T-helper 17 cell (primary cell): ENCODE measurements around the gene FOXN1. TPM values are rescaled to one million over a fixed set of nuclear protein-coding genes. Genes with fewer than 3 reads are reported as not detected.
A peak's percentile ranks its signal among the peaks of the same experiment; 100 is the strongest.

Source experiments
- ATAC-seq: fragments of 150-1000 bp; cut with Tn5 transposase; 2 replicates; pipeline ENCODE4 v1.10.0; 2021; ENCODE audit warnings: mild to moderate bottlenecking, moderate library complexity
- DNase-seq, 3 donors: peaks; one replicate each; pipeline versions ENCODE4 v3.0.0 to v3.0.0-alpha.2; 2020 to 2021
- H3K9me3 ChIP-seq: one replicate; pipeline ENCODE4 v1.7.0; 2013; ENCODE audit warnings: low read length, mild to moderate bottlenecking; ENCODE audit not compliant: control insufficient read depth, poor library complexity, severe bottlenecking
- H3K27ac Mint-ChIP-seq: one replicate; pipeline ENCODE4 v1.8.0; 2022; ENCODE audit warnings: mild to moderate bottlenecking, moderate library complexity, mixed read lengths
- H3K27me3 Mint-ChIP-seq: one replicate; pipeline ENCODE4 v1.8.0; 2022; ENCODE audit warnings: mixed read lengths
- H3K36me3 Mint-ChIP-seq: one replicate; pipeline ENCODE4 v1.8.0; 2022; ENCODE audit warnings: low read depth, mixed read lengths
- H3K4me1 Mint-ChIP-seq: one replicate; pipeline ENCODE4 v1.8.0; 2022; ENCODE audit warnings: mild to moderate bottlenecking, mixed read lengths
- H3K4me3 Mint-ChIP-seq: one replicate; pipeline ENCODE4 v1.8.0; 2022; ENCODE audit warnings: mild to moderate bottlenecking, moderate library complexity, mixed read lengths
- total RNA-seq, 4 donors: library from RNA in 2 of 4; stranded (reverse) in 2 of 4; gene quantifications; one replicate each; pipeline ENCODE4 v1.2.3 and lab custom pipeline; 2022 to 2026

Gene FOXN1
- total RNA-seq, 2 donors from 2014 or later, result not detected

DNA sequence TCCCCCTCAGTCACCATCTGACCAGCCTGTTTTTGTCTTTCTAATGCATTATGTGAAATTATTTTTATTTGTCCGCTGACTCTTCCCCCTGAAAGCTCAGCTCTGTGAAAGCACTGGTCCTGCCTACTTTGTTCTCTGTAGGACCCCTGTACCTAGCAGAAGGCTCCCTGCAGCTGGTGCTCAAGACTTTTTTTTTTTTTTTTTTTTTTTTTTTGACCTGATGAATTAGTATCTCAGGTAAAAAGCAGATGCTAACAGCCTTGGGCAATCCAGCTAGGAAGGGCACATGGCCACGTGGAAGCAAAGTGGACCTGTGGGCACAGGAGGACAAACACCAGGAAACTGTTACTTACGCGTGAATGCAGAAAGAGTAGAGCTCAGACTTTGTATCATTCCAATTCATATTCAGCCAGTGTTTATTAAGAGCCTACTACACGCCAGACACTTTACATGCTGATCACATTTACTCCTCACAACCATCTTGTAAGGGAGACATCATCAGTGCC, 46.9 kb downstream of the FOXN1 start:
- peak overlapping the region; percentile 83 for H3K27ac Mint-ChIP-seq
- ATAC-seq (no peak), DNase-seq (no peak)
- peaks cover 9% of the 10 kb centered on the region for H3K36me3 Mint-ChIP-seq
- no peaks in the 10 kb centered on the region for H3K27me3 Mint-ChIP-seq
- H3K9me3 ChIP-seq, result no peaks in the 10 kb centered on the region
- peak overlapping the region; percentile 99 for H3K4me3 Mint-ChIP-seq
- peaks cover 47% of the 10 kb centered on the region for H3K4me1 Mint-ChIP-seq

DNA sequence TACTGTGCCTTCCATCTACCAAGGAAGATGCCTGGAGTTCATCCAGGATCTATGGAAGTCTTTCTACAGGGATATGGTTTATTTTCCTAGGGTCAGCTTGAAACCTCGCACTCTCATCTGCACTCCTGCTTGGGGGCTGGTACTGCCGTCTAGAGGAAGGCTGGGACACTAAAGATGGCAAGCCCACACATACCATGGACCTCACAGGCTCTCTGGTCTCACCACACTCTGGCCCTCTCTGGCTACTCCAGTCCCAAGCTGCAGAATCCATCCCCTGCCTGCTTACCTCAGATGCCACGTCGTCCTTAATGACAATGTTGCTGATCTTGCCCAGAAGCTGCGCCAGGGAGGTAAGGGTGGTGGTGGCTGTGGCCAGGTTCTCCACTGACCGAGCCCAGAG, 48.4 kb downstream of the FOXN1 start:
- peak overlapping the region; percentile 83 for H3K27ac Mint-ChIP-seq

DNA sequence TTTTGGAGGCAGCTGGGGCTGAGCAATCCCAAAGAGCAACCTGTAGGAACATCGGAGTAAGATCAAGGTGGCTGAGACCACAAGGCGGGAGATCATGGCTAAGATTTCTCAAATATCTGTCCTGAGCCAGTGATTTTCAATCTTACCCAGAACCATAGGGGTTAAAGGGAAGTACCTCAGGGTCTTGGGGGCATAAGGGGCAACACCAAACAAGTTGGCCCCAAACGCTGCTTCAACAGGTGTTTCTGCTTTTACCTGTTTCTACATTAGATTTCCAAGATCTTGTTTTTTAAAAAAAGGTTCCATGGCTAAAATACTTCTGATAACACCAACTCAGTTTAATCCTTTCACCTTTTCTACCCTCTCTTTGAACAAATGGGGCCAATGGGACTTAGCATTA, 48.9 kb downstream of the FOXN1 start:
- peaks cover 28% of the 10 kb centered on the region for H3K4me1 Mint-ChIP-seq
- no peaks in the 10 kb centered on the region for H3K9me3 ChIP-seq
- H3K27ac Mint-ChIP-seq, result no peak overlapping the region
- DNase-seq (no peak), ATAC-seq (no peak)
- peaks cover 11% of the 10 kb centered on the region for H3K36me3 Mint-ChIP-seq
- H3K4me3 Mint-ChIP-seq, result no peak overlapping the region
- H3K27me3 Mint-ChIP-seq, result no peaks in the 10 kb centered on the region

More for the DNA sequence above, 48.4 kb downstream of the FOXN1 start:
- Mint-ChIP-seq H3K27me3 (no peaks in the 10 kb centered on the region), H3K4me3 (no peak overlapping the region), H3K4me1 (peaks cover 31% of the 10 kb centered on the region), H3K36me3 (peaks cover 9% of the 10 kb centered on the region)
- ATAC-seq, result no peak
- no peak for DNase-seq
- no peaks in the 10 kb centered on the region for H3K9me3 ChIP-seq

DNA sequence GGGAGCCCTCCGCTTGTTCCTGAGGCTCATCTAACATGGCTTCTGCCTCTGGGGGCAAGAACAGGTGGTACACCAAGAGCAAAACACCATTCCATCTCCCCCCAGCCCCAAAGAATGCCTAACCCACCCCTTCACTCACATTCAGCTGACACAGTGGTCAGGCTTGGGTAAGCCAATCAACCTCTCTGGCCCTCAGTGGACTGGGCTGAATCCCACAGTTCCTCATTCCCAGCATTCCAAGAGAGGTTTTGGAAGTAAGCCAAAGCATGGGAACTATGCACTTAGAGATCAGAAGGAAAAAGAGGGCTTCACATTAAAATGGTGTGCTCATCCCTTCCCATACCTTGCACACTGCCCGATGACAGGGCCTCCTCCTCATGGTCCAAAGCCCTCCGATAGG, 57.3 kb downstream of the FOXN1 start:
- no peaks in the 10 kb centered on the region for H3K9me3 ChIP-seq
- no peaks in the 10 kb centered on the region for H3K27me3 Mint-ChIP-seq
- no peak overlapping the region for H3K4me3 Mint-ChIP-seq
- H3K27ac Mint-ChIP-seq, result peak overlapping the region; percentile 43
- peaks cover 7% of the 10 kb centered on the region for H3K36me3 Mint-ChIP-seq
- ATAC-seq, result no peak
- peaks cover 18% of the 10 kb centered on the region for H3K4me1 Mint-ChIP-seq
- no peak for DNase-seq

DNA sequence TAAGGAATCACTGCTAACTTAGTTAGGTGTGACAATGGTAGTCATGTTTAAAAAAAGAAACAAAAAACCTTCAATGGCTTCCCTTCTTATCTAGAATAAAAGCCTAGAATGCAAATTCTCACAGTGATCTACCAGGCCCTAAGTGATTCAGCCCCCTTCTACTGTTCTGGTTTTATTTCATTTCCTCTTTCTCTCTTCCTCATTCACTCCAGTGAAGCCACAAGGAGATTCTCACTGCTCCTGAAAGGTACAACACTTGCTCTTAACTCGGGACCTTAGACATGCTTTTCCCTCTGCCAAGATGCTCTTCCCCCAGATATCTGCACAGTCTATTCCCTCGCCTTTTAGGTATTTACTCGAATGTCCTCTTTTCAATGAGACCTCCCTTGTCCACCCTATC, 61.5 kb downstream of the FOXN1 start:
- H3K27me3 Mint-ChIP-seq, result no peaks in the 10 kb centered on the region
- peak overlapping the region; percentile 60 for H3K27ac Mint-ChIP-seq
- H3K4me3 Mint-ChIP-seq, result peak overlapping the region; percentile 60
- H3K9me3 ChIP-seq, result no peaks in the 10 kb centered on the region
- no peak for ATAC-seq
- H3K36me3 Mint-ChIP-seq, result peaks cover 8% of the 10 kb centered on the region
- DNase-seq, result no peak
- peaks cover 43% of the 10 kb centered on the region for H3K4me1 Mint-ChIP-seq

DNA sequence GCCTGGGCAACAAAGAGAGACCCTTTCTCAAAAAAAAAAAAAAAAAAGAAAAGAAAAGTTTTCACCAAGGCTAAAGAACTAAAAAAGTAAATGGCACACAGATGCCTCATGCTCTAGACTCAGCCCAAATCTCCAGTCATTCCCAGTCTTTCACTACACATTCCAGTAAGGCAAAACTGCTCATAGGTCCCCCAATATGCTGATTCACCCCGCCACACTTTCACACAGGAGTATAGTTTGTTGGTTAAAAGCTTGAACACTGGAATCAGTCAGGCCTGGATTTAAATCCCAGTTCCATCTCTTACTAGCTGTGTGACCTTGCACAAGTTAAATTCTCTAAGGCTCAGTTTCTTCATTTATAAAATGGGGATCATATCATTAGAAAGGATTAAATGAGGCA, 63.3 kb downstream of the FOXN1 start:
- ATAC-seq (no peak), DNase-seq (no peak)
- Mint-ChIP-seq H3K36me3 (peaks cover 10% of the 10 kb centered on the region), H3K27ac (peak overlapping the region; percentile 82), H3K27me3 (no peaks in the 10 kb centered on the region), H3K4me1 (peaks cover 46% of the 10 kb centered on the region), H3K4me3 (peak overlapping the region; percentile 62)
- no peaks in the 10 kb centered on the region for H3K9me3 ChIP-seq

DNA sequence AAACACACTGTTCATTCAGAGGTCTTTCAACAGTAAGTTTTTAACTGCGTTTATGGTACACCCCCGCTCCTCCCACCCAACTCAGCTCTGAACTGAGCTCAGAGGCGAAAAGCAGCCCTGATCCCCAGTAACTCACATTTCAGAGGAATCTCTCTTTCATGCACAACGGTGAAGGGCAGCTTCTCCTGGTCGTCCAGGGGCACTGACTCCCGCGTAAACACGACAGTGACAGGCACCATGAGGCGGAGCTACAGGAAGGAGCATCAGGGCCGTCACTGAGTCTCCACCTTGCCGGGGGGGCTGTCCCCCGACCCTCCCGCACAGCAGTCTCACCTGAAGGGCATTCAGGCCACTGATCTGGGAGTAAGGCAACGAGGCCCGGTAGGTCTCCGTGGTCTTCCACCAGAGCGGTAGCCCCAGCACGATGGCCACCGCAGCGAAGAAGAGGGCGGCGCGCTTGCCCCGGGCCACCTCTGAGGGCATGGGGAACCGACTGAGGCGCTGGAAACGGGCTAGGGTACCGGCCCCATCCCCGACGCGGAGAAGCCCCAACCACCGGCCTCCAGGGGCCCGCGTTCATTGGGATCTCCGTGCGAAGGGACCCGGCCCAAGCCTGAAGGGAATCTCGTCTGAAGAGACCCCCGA, 64.7 kb downstream of the FOXN1 start:
- ATAC-seq, result peak; percentile 59
- Mint-ChIP-seq H3K4me1 (peaks cover 42% of the 10 kb centered on the region), H3K36me3 (peaks cover 10% of the 10 kb centered on the region), H3K4me3 (peak overlapping the region; percentile 97), H3K27ac (peak overlapping the region; percentile 82), H3K27me3 (no peaks in the 10 kb centered on the region)
- H3K9me3 ChIP-seq, result no peaks in the 10 kb centered on the region
- DNase-seq, result peak in 2 of 3 donors; percentile 40 to 50

DNA sequence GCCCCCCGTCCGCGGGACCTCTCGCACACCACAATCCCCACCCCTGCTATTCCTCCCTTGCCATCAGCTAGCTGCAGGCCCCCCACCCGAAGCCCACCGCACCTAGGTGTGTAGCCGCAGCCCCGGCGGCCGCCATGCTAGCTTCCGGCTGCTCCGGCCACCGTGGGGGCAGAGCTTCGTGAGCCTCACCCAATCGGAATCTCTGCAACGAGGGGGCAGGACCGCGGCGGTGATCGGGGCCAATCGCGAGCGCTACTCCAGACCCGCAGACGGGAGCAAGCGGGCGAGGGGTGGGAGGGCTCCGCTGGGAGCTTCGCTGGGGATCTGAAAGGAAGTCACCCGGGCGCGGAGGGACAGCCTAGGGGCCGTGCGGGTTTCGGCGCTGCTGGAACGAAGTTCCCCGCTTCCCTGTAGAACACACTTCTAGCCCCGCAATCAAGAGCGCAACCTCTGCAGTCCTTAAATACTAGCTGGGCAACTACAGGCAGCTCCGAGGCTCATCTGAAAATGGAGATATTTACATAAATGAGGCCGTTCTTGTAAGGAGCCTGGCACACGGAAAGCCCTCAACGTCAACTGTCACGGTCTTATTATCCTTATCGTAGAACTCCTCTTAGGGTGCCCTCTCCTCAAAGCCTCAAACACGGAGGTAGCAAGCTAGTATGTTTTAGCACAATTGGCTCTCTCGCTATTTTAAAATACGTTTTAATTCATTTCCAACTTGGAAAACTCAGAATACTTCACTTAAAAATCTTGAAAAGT, 65.4 kb downstream of the FOXN1 start, which contains the start of gene PIGS:
Gene PIGS, minus strand, starts transcription at position 164 of the 762 bp plus-strand sequence. Its CDS starts 28 bp downstream, at position 136.
- peaks cover 10% of the 10 kb centered on the region for H3K36me3 Mint-ChIP-seq
- no peaks in the 10 kb centered on the region for H3K9me3 ChIP-seq
- H3K4me3 Mint-ChIP-seq, result peak within 1 kb of the TSS; percentile 97
- DNase-seq (peak; percentile 80 to 86 (median 86)), ATAC-seq (peak; percentile 98)
- H3K27ac Mint-ChIP-seq, result peak within 1 kb of the TSS; percentile 82
- H3K4me1 Mint-ChIP-seq, result peaks cover 47% of the 10 kb centered on the region
- H3K27me3 Mint-ChIP-seq, result no peaks in the 10 kb centered on the region

DNA sequence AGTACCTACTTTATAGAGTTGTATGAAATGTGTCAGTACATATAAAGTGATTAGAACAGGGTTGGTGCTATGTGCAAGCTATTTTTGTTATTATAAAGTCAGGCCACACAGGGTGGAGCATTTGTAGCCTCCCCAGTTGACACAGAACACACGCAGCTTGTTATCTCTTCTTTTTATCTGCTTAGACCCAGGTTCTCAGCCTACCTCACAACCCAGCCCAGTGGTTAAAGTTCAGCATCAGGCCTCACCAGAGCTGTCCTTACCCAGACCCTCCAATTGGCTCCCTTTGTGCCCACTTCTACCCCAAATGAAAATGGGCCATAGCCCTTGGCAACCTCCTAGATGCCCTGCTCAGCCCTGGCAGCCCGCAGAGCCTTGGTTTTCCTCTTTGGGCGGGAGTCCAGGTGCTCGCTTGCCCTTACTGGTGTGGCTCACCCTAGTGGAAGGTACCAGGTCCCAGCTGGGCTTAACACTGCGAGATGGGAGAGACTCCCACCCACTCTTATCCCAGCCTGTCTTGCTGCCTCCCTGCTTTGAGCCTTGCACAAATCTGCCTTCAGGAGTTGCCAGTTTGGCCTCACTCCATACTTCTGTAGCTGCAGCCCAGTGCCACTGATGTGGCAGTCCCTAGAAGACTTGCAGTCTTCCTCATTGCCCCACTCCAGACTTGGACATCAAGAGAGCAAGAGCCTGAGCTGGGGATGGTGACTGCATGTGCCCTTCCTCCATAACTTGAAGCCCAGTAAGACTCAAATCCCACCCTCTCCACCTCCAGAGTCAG, 66.3 kb downstream of the FOXN1 start:
- ATAC-seq, result no peak
- H3K4me3 Mint-ChIP-seq, result peak overlapping the region; percentile 97
- H3K36me3 Mint-ChIP-seq, result peaks cover 10% of the 10 kb centered on the region
- peaks cover 47% of the 10 kb centered on the region for H3K4me1 Mint-ChIP-seq
- H3K27ac Mint-ChIP-seq, result peak overlapping the region; percentile 82
- DNase-seq, result no peak
- no peaks in the 10 kb centered on the region for H3K27me3 Mint-ChIP-seq
- no peaks in the 10 kb centered on the region for H3K9me3 ChIP-seq

DNA sequence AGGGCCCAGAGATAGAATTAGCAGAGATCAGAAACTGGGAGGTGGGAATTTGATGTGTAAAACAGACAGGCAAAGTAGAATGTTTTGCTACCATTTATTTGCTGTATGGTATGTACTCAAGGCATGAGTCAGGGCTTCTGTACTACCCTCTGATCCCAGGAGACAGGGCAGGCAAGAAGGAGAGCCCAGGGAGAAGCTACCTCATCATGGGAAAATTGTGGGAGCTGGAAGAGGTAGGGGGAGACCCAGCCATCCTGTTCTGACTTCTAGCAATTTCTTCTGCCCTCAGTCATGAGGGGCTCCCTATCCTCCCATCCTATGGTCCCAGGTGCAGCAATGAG, 66.9 kb downstream of the FOXN1 start:
- Mint-ChIP-seq H3K27me3 (no peaks in the 10 kb centered on the region), H3K36me3 (peaks cover 7% of the 10 kb centered on the region), H3K4me3 (peak overlapping the region; percentile 97), H3K4me1 (peaks cover 42% of the 10 kb centered on the region), H3K27ac (peak overlapping the region; percentile 78)
- DNase-seq (no peak), ATAC-seq (no peak)
- H3K9me3 ChIP-seq, result no peaks in the 10 kb centered on the region

DNA sequence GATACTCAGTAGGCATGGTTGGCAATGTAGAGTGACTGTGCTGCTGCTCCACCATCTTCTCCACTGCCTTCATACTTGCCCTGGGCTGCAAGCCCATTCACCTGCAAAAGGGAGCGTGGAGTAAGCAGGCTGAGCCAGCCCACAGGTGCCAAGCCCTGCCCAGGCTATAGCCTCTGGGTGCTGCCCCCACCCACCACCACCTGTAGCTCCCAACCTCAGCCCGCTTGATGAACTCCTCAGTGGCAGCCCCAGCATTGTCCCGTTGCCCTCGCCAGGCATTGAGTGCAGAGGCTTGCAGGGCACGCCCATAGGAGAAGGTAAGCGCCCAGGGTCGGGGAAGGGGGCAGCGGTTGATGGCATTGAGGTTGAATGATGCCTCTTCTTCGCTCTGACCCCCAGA, 67.4 kb downstream of the FOXN1 start:
- ATAC-seq (no peak), DNase-seq (no peak)
- H3K9me3 ChIP-seq, result no peaks in the 10 kb centered on the region
- Mint-ChIP-seq H3K4me1 (peaks cover 39% of the 10 kb centered on the region), H3K4me3 (no peak overlapping the region), H3K27me3 (no peaks in the 10 kb centered on the region), H3K36me3 (peaks cover 7% of the 10 kb centered on the region), H3K27ac (no peak overlapping the region)

DNA sequence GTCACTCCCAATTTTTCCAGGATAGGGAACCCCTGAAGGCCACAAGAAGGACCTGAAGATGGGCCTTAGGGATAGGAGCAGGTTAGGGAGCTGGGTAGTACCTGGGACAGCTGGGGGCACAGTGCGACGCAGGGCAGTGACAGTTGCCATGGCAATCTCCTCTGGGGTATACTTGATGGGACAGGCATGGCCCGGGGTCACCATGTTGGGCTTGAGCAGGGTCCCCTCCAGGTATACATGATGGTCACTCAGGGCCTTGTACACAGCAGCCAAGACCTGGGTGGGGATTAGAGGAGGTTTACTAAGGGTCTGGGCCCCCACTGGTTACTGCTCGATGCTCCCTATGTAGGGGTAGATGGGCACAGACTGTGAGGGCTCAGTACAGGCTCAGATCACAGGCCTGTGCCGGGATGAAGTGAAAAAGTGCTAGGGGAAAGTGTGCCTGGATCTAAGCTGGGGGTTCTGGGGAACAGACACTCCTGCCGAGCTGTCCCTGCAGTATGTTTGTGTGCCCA, 67.9 kb downstream of the FOXN1 start:
- Mint-ChIP-seq H3K4me3 (no peak overlapping the region), H3K4me1 (peaks cover 38% of the 10 kb centered on the region), H3K27me3 (no peaks in the 10 kb centered on the region), H3K27ac (no peak overlapping the region), H3K36me3 (peaks cover 7% of the 10 kb centered on the region)
- DNase-seq (no peak), ATAC-seq (no peak)
- H3K9me3 ChIP-seq, result no peaks in the 10 kb centered on the region

DNA sequence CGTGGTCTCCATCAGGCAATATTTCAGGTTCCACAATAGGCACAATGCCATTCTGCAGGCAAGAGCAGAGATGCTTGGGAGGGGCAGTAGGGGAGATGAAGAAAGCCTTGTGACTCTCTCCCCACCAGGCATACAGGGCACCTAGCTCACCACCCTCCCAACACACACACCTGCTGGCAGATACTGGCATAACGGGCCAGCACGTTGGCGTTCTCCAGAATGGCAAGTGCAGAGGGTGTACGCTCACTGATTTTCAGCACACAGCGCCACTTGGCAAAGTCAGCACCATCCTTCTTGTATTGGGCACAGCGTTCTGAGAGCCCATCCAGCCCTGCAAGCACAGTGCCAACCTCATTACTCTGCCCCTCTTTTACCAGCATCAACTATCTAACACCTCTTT, 68.4 kb downstream of the FOXN1 start:
- H3K27ac Mint-ChIP-seq, result no peak overlapping the region
- no peaks in the 10 kb centered on the region for H3K27me3 Mint-ChIP-seq
- ATAC-seq (no peak), DNase-seq (no peak)
- peaks cover 36% of the 10 kb centered on the region for H3K4me1 Mint-ChIP-seq
- no peaks in the 10 kb centered on the region for H3K9me3 ChIP-seq
- H3K36me3 Mint-ChIP-seq, result peaks cover 7% of the 10 kb centered on the region
- peak overlapping the region; percentile 5 for H3K4me3 Mint-ChIP-seq
